ENCODE data around the gene TCAF1. TPM values are rescaled to one million over a fixed set of nuclear protein-coding genes. Genes with fewer than 3 reads are reported as not detected.
A peak's percentile ranks its signal among the peaks of the same experiment; 100 is the strongest.

TCAF1 gene, protein sequence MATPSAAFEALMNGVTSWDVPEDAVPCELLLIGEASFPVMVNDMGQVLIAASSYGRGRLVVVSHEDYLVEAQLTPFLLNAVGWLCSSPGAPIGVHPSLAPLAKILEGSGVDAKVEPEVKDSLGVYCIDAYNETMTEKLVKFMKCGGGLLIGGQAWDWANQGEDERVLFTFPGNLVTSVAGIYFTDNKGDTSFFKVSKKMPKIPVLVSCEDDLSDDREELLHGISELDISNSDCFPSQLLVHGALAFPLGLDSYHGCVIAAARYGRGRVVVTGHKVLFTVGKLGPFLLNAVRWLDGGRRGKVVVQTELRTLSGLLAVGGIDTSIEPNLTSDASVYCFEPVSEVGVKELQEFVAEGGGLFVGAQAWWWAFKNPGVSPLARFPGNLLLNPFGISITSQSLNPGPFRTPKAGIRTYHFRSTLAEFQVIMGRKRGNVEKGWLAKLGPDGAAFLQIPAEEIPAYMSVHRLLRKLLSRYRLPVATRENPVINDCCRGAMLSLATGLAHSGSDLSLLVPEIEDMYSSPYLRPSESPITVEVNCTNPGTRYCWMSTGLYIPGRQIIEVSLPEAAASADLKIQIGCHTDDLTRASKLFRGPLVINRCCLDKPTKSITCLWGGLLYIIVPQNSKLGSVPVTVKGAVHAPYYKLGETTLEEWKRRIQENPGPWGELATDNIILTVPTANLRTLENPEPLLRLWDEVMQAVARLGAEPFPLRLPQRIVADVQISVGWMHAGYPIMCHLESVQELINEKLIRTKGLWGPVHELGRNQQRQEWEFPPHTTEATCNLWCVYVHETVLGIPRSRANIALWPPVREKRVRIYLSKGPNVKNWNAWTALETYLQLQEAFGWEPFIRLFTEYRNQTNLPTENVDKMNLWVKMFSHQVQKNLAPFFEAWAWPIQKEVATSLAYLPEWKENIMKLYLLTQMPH
- total RNA-seq (10 to 100 TPM; 40.1 to 92.7 (median 63.2) TPM), polyA plus RNA-seq (10 to 100 TPM; 34.5 to 63.2 TPM)
- long read RNA-seq, donor 1, full-length matches to known transcripts = 13 of 98 reads
- long read RNA-seq, donor 1, partial matches to known transcripts = 62 of 98 reads
- long read RNA-seq, donor 1, other reads (novel, unspliced or antisense) = 23 of 98 reads
- long read RNA-seq, donor 2, full-length matches to known transcripts = 6 of 17 reads
- long read RNA-seq, donor 2, partial matches to known transcripts = 11 of 17 reads
- long read RNA-seq, donor 2, other reads (novel, unspliced or antisense) = 0 of 17 reads
- long read RNA-seq, donor 3, full-length matches to known transcripts = 7 of 72 reads
- long read RNA-seq, donor 3, partial matches to known transcripts = 39 of 72 reads
- long read RNA-seq, donor 3, other reads (novel, unspliced or antisense) = 26 of 72 reads

DNA sequence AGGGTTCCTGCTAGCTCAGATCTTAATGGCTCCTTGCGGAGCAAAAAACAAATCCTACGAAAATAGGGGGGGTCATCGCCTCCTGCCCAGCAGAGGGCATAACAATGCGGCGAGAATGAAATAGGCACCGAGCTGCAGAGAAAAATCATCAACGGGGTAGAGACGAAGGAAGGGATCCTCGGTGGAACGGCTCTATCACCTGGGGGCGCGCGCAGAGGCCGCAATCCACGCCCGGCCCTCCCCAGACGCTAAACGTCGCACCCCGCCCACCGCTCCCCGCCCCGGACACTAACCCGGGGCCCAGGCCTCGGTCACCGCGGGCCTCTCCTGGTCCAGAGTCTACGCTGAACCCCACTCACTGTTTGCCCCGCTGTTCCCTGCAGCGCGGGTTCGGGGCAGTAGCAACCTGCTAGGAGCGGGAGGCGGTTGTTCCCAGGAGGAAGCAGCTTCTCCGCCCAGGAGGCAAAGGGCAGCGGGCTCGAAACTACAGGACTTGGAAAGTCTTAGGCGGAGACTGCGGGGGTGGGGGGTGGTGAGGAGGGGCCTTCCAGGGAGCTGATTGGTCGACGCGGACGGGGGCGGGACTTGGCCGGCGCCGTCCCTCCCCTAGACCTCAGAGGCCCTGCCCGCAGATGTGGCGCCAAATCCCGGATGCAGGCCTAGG lies at the start of gene TCAF1:
Gene TCAF1 (minus strand): TSS at position 509 of the 664 bp plus-strand sequence. CDS start 25,568 bp downstream, outside the sequence.
- no peaks in the 10 kb centered on the region for H3K9me3 ChIP-seq
- 1% methylated on average over 50 of the region's 50 CpGs for WGBS, 3 donors
- H3K4me1 ChIP-seq (ENCODE audit: insufficient read depth) = peaks cover 11% of the 10 kb centered on the region
- intact Hi-C loops (cut with DNase I) = loop anchor here in 1 of 4 donors (10.0 kb wide), 1 partner anchor 103 kb away; the partner anchor contains the start of gene OR6B1
- H3K36me3 ChIP-seq = no peaks in the 10 kb centered on the region
- DNase-seq = peak; percentile 97 to 98 (median 97)
- TF ChIP-seq, protein P1, sequence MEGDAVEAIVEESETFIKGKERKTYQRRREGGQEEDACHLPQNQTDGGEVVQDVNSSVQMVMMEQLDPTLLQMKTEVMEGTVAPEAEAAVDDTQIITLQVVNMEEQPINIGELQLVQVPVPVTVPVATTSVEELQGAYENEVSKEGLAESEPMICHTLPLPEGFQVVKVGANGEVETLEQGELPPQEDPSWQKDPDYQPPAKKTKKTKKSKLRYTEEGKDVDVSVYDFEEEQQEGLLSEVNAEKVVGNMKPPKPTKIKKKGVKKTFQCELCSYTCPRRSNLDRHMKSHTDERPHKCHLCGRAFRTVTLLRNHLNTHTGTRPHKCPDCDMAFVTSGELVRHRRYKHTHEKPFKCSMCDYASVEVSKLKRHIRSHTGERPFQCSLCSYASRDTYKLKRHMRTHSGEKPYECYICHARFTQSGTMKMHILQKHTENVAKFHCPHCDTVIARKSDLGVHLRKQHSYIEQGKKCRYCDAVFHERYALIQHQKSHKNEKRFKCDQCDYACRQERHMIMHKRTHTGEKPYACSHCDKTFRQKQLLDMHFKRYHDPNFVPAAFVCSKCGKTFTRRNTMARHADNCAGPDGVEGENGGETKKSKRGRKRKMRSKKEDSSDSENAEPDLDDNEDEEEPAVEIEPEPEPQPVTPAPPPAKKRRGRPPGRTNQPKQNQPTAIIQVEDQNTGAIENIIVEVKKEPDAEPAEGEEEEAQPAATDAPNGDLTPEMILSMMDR (IDR thresholded peaks at IDR 0.05) = peak in 1 of 3 donors; percentile 23
- TF ChIP-seq EP300 (IDR thresholded peaks at IDR 0.05) = no peak
- TF ChIP-seq POLR2A (IDR thresholded peaks at IDR 0.05) = peak; percentile 80
- H3K27me3 ChIP-seq = no peaks in the 10 kb centered on the region
- H3K27ac ChIP-seq = peak within 1 kb of the TSS; percentile 72 to 88
- peak within 1 kb of the TSS; percentile 89 for H3K4me3 ChIP-seq

DNA sequence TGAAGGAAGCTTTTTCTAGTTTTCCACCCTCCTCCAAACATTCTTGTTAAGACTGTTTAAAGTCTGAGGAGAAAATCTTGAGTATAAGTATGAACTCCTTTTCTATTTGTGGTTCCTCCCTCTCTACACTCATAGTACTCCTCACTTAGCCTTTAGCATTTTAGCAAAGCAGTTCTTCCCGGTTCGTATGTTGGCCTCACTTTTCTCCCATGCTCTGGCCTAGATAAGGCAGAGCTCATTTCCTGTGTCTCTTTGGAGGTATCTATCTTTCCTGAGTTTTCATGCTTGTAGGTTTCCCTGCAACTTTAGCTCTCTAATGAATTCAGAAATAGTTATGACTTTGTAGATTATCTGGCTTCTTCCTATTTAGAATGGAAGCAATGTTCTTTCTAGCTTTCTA lies 46.8 kb upstream of the TCAF1 start:
- Histone ChIP-seq H3K4me1 (ENCODE audit: insufficient read depth) (no peaks in the 10 kb centered on the region), H3K27ac (no peak overlapping the region), H3K36me3 (no peaks in the 10 kb centered on the region), H3K27me3 (no peaks in the 10 kb centered on the region), H3K9me3 (no peaks in the 10 kb centered on the region), H3K4me3 (no peak overlapping the region)
- no peak for DNase-seq
- intact Hi-C loops (cut with DNase I) = no loop called here
- WGBS, 3 donors = 32 to 44% (median 38%) methylated on average over 2 of the region's 2 CpGs
- TF ChIP-seq, protein P1 (IDR thresholded peaks at IDR 0.05) = no peak
- TF ChIP-seq EP300 (IDR thresholded peaks at IDR 0.05) (no peak), POLR2A (IDR thresholded peaks at IDR 0.05) (no peak)

DNA sequence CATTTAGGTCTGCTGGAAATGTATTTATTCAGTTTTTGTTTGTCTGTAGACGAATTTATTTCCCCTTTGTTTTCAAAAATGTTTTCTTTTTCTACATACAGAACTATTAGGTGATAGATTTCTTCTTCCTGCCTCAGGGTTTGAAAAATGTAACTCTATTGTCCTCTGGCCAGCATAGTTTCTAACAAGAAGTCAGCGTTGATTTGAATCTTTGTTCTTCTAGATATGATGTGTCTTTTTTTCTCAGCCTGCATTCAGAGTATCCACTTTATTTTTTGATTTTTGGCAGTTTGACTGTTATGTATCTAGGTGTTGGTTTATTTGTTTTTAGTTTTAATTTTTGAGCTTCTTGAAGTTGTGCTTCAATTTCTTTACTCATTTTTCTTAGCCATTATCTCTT lies 45.1 kb upstream of the TCAF1 start:
- H3K4me3 ChIP-seq = no peak overlapping the region
- DNase-seq = no peak
- no peaks in the 10 kb centered on the region for H3K9me3 ChIP-seq
- no peaks in the 10 kb centered on the region for H3K4me1 ChIP-seq (ENCODE audit: insufficient read depth)
- no peaks in the 10 kb centered on the region for H3K36me3 ChIP-seq
- no peaks in the 10 kb centered on the region for H3K27me3 ChIP-seq
- TF ChIP-seq POLR2A (IDR thresholded peaks at IDR 0.05) = no peak
- TF ChIP-seq, protein P1 (IDR thresholded peaks at IDR 0.05) = no peak
- intact Hi-C loops (cut with DNase I) = no loop called here
- H3K27ac ChIP-seq = no peak overlapping the region
- WGBS, 3 donors = 88 to 92% (median 91%) methylated on average over 2 of the region's 2 CpGs

All from ovary (tissue), 10 donors.